H1 (cell line): Measurements from ENCODE around the gene RAP1GDS1. TPM values are rescaled to one million over a fixed set of nuclear protein-coding genes. Genes with fewer than 3 reads are reported as not detected.

ENCODE experiments used
- CTCF ChIA-PET: fragments of 300-600 bp; sonication (Branson Sonifier 250); formaldehyde crosslinking; loops from one replicate; lab custom pipeline; 2021; ENCODE audit not compliant: partially characterized antibody; lab: Charles Lee
- POLR2A ChIA-PET: fragments of 300-600 bp; sonication (Branson Sonifier 250); formaldehyde crosslinking; loops from one replicate; lab custom pipeline; 2021; ENCODE audit warnings: inconsistent platforms; ENCODE audit not compliant: partially characterized antibody; lab: Charles Lee
- DNase-seq, 2 experiments: peaks; one replicate each; pipeline versions ENCODE4 v3.0.0 to v3.0.0-alpha.2; 2010 to 2022; ENCODE audit warnings: low spot score in 2 of 2, low read depth in 1 of 2, mixed read lengths in 1 of 2
- FAIRE-seq: peaks from 2 replicates; lab custom pipeline; 2011; peaks lifted over from hg19 to GRCh38; lab: Jason Lieb, UNC
- H2AFZ ChIP-seq: 2 replicates; pipeline ENCODE4 v1.8.1; 2012; ENCODE audit warnings: low read length, inconsistent platforms
- H2AK5ac ChIP-seq: 2 replicates; pipeline ENCODE4 v1.6.1; 2013; ENCODE audit warnings: low read depth, low read length
- H2BK120ac ChIP-seq: replicated peaks from 2 replicates; pipeline ENCODE3; 2013; ENCODE audit warnings: low read depth, low read length, inconsistent platforms
- H2BK12ac ChIP-seq: 2 replicates; pipeline ENCODE4 v1.6.1; 2013; ENCODE audit warnings: low read depth, low read length
- H2BK15ac ChIP-seq: 2 replicates; pipeline ENCODE4 v1.6.1; 2013; ENCODE audit warnings: low read length
- H2BK20ac ChIP-seq: 2 replicates; pipeline ENCODE4 v1.6.1; 2013; ENCODE audit warnings: low read length
- H2BK5ac ChIP-seq: 2 replicates; pipeline ENCODE4 v1.6.1; 2013; ENCODE audit warnings: low read depth, low read length
- H3K14ac ChIP-seq: 2 replicates; pipeline ENCODE4 v1.6.1; 2013; ENCODE audit warnings: inconsistent platforms; ENCODE audit not compliant: insufficient read length
- H3K18ac ChIP-seq: 2 replicates; pipeline ENCODE4 v1.6.1; 2013; ENCODE audit warnings: low read length; ENCODE audit errors: extremely low read depth
- H3K23ac ChIP-seq: 2 replicates; pipeline ENCODE4 v1.6.1; 2013; ENCODE audit warnings: inconsistent platforms; ENCODE audit not compliant: insufficient read length
- H3K23me2 ChIP-seq: 2 replicates; pipeline ENCODE4 v1.6.1; 2013; ENCODE audit warnings: low read depth, low read length
- H3K27ac ChIP-seq: 2 replicates; pipeline ENCODE4 v1.6.1; 2011; ENCODE audit warnings: low read depth, low read length, inconsistent platforms
- H3K27me3 ChIP-seq, 4 experiments: replicated peaks in 1 of 4; 1 replicate in 1 of 4; 2 replicates in 3 of 4; pipeline versions ENCODE4 v1.6.1 to v1.8.1; 2011 to 2013; ENCODE audit warnings: low read length in 3 of 4, mild to moderate bottlenecking in 3 of 4, inconsistent platforms in 2 of 4, mixed read lengths in 2 of 4, moderate library complexity in 1 of 4; ENCODE audit not compliant: control insufficient read depth in 3 of 4, insufficient read depth in 3 of 4; ENCODE audit errors: extremely low read depth in 1 of 4
- H3K36me3 ChIP-seq, 4 experiments: 2 replicates each; pipeline versions ENCODE4 v1.6.1 to v1.8.1; 2011 to 2013; ENCODE audit warnings: mild to moderate bottlenecking in 4 of 4, low read length in 3 of 4, moderate library complexity in 2 of 4, control low read depth in 1 of 4, inconsistent platforms in 1 of 4; ENCODE audit not compliant: insufficient read depth in 4 of 4, control insufficient read depth in 2 of 4
- H3K4ac ChIP-seq: replicated peaks from 2 replicates; pipeline ENCODE3; 2013; ENCODE audit warnings: low read length, low read depth, mixed read lengths, inconsistent platforms; ENCODE audit not compliant: insufficient read length
- H3K4me1 ChIP-seq, 4 experiments: replicated peaks in 1 of 4; 1 replicate in 1 of 4; 2 replicates in 3 of 4; pipeline versions ENCODE4 v1.6.1 to v1.8.1; 2011 to 2013; ENCODE audit warnings: low read length in 3 of 4, inconsistent platforms in 2 of 4, mixed read lengths in 1 of 4; ENCODE audit not compliant: insufficient read depth in 4 of 4, control insufficient read depth in 3 of 4
- H3K4me2 ChIP-seq, 2 experiments: 2 replicates each; pipeline versions ENCODE4 v1.6.1 to v1.8.1; 2011 to 2013; ENCODE audit warnings: low read depth in 2 of 2, low read length in 2 of 2, control low read depth in 1 of 2, inconsistent platforms in 1 of 2, mild to moderate bottlenecking in 1 of 2; ENCODE audit not compliant: insufficient read depth in 1 of 2
- H3K4me3 ChIP-seq, 4 experiments: fragments of 200-600, 300-600 bp in 1 of 4; sonication (generic), shearing (Covaris generic), sonication (Bioruptor Twin) in 1 of 4; 2 replicates each; pipeline versions ENCODE4 v1.5.1 to v1.8.1; 2011 to 2016; ENCODE audit warnings: low read length in 4 of 4, low read depth in 3 of 4, control low read depth in 2 of 4, inconsistent platforms in 2 of 4, mild to moderate bottlenecking in 2 of 4, mixed read lengths in 1 of 4, moderate library complexity in 1 of 4; ENCODE audit not compliant: insufficient read depth in 2 of 4; ENCODE audit errors: extremely low read depth in 1 of 4
- H3K56ac ChIP-seq: replicated peaks from 2 replicates; pipeline ENCODE3; 2013; ENCODE audit warnings: low read depth, mild to moderate bottlenecking, mixed read lengths, low read length, inconsistent platforms; ENCODE audit not compliant: insufficient read length
- H3K79me1 ChIP-seq: 2 replicates; pipeline ENCODE4 v1.6.1; 2013; ENCODE audit warnings: low read depth, low read length, control low read depth
- H3K79me2 ChIP-seq, 2 experiments: 2 replicates each; pipeline versions ENCODE4 v1.6.1 to v1.8.1; 2012 to 2013; ENCODE audit warnings: low read length in 2 of 2, mild to moderate bottlenecking in 2 of 2, inconsistent platforms in 1 of 2; ENCODE audit not compliant: insufficient read depth in 2 of 2, control insufficient read depth in 1 of 2
- H3K9ac ChIP-seq, 4 experiments: replicated peaks in 1 of 4; 1 replicate in 1 of 4; 2 replicates in 3 of 4; pipeline versions ENCODE4 v1.6.1 to v1.8.1; 2011 to 2013; ENCODE audit warnings: low read depth in 3 of 4, low read length in 3 of 4, control low read depth in 2 of 4, mild to moderate bottlenecking in 2 of 4, moderate library complexity in 2 of 4, inconsistent platforms in 1 of 4; ENCODE audit errors: extremely low read depth in 1 of 4
- H3K9me3 ChIP-seq, 2 experiments: 2 replicates each; pipeline versions ENCODE4 v1.6.1 to v1.8.1; 2012 to 2013; ENCODE audit warnings: mild to moderate bottlenecking in 2 of 2, moderate library complexity in 2 of 2, control low read depth in 1 of 2, inconsistent platforms in 1 of 2, low read depth in 1 of 2, low read length in 1 of 2, mixed read lengths in 1 of 2; ENCODE audit not compliant: insufficient read depth in 2 of 2
- H4K20me1 ChIP-seq, 2 experiments: replicated peaks in 1 of 2; 2 replicates each; pipeline versions ENCODE3 to v1.8.1; 2011 to 2013; ENCODE audit warnings: inconsistent platforms in 2 of 2, low read length in 2 of 2, mild to moderate bottlenecking in 1 of 2; ENCODE audit not compliant: insufficient read depth in 2 of 2, control insufficient read depth in 1 of 2
- H4K5ac ChIP-seq: 2 replicates; pipeline ENCODE4 v1.6.1; 2013; ENCODE audit warnings: low read length, low read depth, mixed read lengths, inconsistent platforms; ENCODE audit not compliant: insufficient read length
- H4K8ac ChIP-seq: 2 replicates; pipeline ENCODE4 v1.8.0; 2013; ENCODE audit warnings: mild to moderate bottlenecking, moderate library complexity, low read length, inconsistent platforms; ENCODE audit not compliant: insufficient read depth; ENCODE audit errors: extremely low read depth
- H4K91ac ChIP-seq: replicated peaks from 2 replicates; pipeline ENCODE3; 2013; ENCODE audit warnings: low read length, mixed read lengths, inconsistent platforms; ENCODE audit not compliant: insufficient read length
- WGBS, 2 experiments: shearing (Covaris generic) in 1 of 2; methylation state at CpG; one replicate each; pipeline versions ENCODE4 v1.1.6 to v1.1.7; 2013 to 2015; ENCODE audit warnings: low lambda C conversion rate in 2 of 2, mixed read lengths in 2 of 2, inconsistent platforms in 1 of 2, low coverage in 1 of 2, missing lambda C conversion rate in 1 of 2; ENCODE audit not compliant: insufficient replicate concordance in 2 of 2, insufficient coverage in 1 of 2, insufficient read length in 1 of 2; ENCODE audit errors: extremely low coverage in 1 of 2, missing lambda C conversion rate in 1 of 2; 5-methylcytosine and 5-hydroxymethylcytosine counted together
- polyA plus RNA-seq, 7 experiments: library from polyadenylated mRNA; depleted of rRNA in 3 of 7; stranded (reverse) in 5 of 7; unstranded in 2 of 7; fragments of >200 nt in 5 of 7; fragments of 200-250 nt in 2 of 7; gene quantifications; 1 replicate in 5 of 7; 2 replicates in 1 of 7; 4 replicates in 1 of 7; pipeline versions ENCODE4 v1.2.1 to v1.2.3, GENCODE V29; 2011 to 2013; ENCODE audit warnings: missing spikeins in 2 of 7, mixed read lengths in 2 of 7
- total RNA-seq: library from RNA; stranded (reverse); fragmentation: NEBNext Ultra II Directional; extraction: Animal tissue kit (Norgen Biotek cat#: 25700); gene quantifications from 2 replicates; pipeline ENCODE4 v1.2.1, GENCODE V29; 2021

Gene RAP1GDS1
- total and polyA plus RNA-seq, 2 of the 8 experiments (the other 6 are each of a cell fraction or from before 2014, with no cell fraction given) = 12.8 to 31.9 TPM

DNA sequence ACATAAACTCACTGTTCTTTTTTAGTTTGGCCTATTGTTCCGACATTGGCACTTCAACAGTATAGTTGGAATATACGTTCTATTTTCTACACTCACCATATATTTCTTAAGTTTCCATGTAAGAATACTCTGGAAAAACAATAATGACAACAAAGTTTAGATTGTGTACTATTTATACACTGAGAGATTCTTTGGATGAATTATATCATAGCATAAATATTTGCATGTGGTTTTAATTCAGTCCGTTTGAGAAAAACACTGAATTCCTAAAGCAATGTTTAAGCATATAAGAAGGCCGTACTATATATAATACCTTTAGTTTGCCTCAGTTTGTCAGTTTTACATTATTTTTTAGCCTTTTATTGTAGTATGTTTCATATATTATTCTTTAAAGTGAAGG, 82.4 kb downstream of the RAP1GDS1 start:
- CTCF ChIA-PET = no interaction called here

More for the DNA sequence above, 82.4 kb downstream of the RAP1GDS1 start:
- Histone ChIP-seq H3K18ac (no peak overlapping the region), H3K9me3 (no peaks in the 10 kb centered on the region), H2BK15ac (no peak overlapping the region), H2BK120ac (no peak overlapping the region), H2BK20ac (no peak overlapping the region), H3K36me3 (peaks cover 0 to 5% (median 0%) of the 10 kb centered on the region in 4 experiments; a peak in 1 of 8 replicates), H3K14ac (no peak overlapping the region), H3K23me2 (no peaks in the 10 kb centered on the region), H3K79me2 (no peaks in the 10 kb centered on the region), H3K23ac (no peak overlapping the region), H3K79me1 (no peaks in the 10 kb centered on the region), H2BK5ac (no peak overlapping the region), H3K56ac (no peak overlapping the region), H3K27ac (no peak overlapping the region), H4K20me1 (no peaks in the 10 kb centered on the region), H2AFZ (no peak overlapping the region), H4K8ac (no peak overlapping the region), H3K4me3 (no peak overlapping the region), H3K4me1 (peaks cover 0 to 4% (median 3%) of the 10 kb centered on the region in 4 experiments; a peak in 5 of 7 replicates), H3K9ac (no peak overlapping the region), H4K5ac (no peak overlapping the region), H4K91ac (no peak overlapping the region), H3K4ac (no peak overlapping the region), H3K27me3 (no peaks in the 10 kb centered on the region), H2AK5ac (no peak overlapping the region), H2BK12ac (no peak overlapping the region), H3K4me2 (no peak overlapping the region)
- DNase-seq (no peak), FAIRE-seq (no peak)
- POLR2A ChIA-PET = no interaction called here
- WGBS, 2 experiments = 90% methylated on average over 4 of the region's 4 CpGs; no CpG with 5 or more reads in 1 of the 2 experiments
